T-helper 1 cell treated with Interleukin-12 subunit alpha and Interleukin-12 subunit beta and Interleukin-4 antibody, amounts not matched to agents 30 ng/mL and 1 ng/mL, for 36 hours (primary cell): Measurements from ENCODE around the gene LHFPL6. TPM values are rescaled to one million over a fixed set of nuclear protein-coding genes. Genes with fewer than 3 reads are reported as not detected.

Source experiments
- intact Hi-C: fragments of 100-400 bp; cut with micrococcal nuclease; formaldehyde crosslinking; loops from one replicate; pipeline ENCODE4 v1.15.1; 2024
- total RNA-seq: library from RNA; stranded (reverse); gene quantifications from 2 replicates; pipeline ENCODE4 v1.2.3, GENCODE V29; 2022

LHFPL6 gene
- total RNA-seq, 1 donor from 2014 or later: 1.2 TPM

GRCh38 chr13:39596685-39597084, 6.3 kb downstream of the LHFPL6 start:
- intact Hi-C loops: no loop called here

GRCh38 chr13:39596176-39596575, 6.8 kb downstream of the LHFPL6 start:
- intact Hi-C loops: no loop called here

GRCh38 chr13:39590466-39591036, 12.4 kb downstream of the LHFPL6 start:
- intact Hi-C loops: no loop called here

- intact Hi-C loops: no loop called here
Measured at GRCh38 chr13:39588384-39588783, 14.6 kb downstream of the LHFPL6 start.

GRCh38 chr13:39587939-39588338, 15.1 kb downstream of the LHFPL6 start:
- intact Hi-C loops: no loop called here

- intact Hi-C loops: no loop called here
Measured at GRCh38 chr13:39586958-39587605, 15.9 kb downstream of the LHFPL6 start.

GRCh38 chr13:39586151-39586550, 16.8 kb downstream of the LHFPL6 start:
- intact Hi-C loops: no loop called here

GRCh38 chr13:39585219-39585618, 17.8 kb downstream of the LHFPL6 start:
- intact Hi-C loops: no loop called here

- intact Hi-C loops: no loop called here
Measured at GRCh38 chr13:39580881-39581575, 22.0 kb downstream of the LHFPL6 start.

GRCh38 chr13:39578821-39579291, 24.1 kb downstream of the LHFPL6 start:
- intact Hi-C loops: no loop called here

- intact Hi-C loops: no loop called here
Measured at GRCh38 chr13:39577838-39578491, 25.0 kb downstream of the LHFPL6 start.

- intact Hi-C loops: no loop called here
Measured at GRCh38 chr13:39577203-39577602, 25.8 kb downstream of the LHFPL6 start.

GRCh38 chr13:39575641-39576238, 27.3 kb downstream of the LHFPL6 start:
- intact Hi-C loops: no loop called here

- intact Hi-C loops: no loop called here
Measured at GRCh38 chr13:39571502-39572092, 31.4 kb downstream of the LHFPL6 start.

GRCh38 chr13:39567569-39567968, 35.4 kb downstream of the LHFPL6 start:
- intact Hi-C loops: no loop called here

- intact Hi-C loops: no loop called here
Measured at GRCh38 chr13:39566216-39566869, 36.6 kb downstream of the LHFPL6 start.

- intact Hi-C loops: no loop called here
Measured at GRCh38 chr13:39565036-39565949, 37.7 kb downstream of the LHFPL6 start.

GRCh38 chr13:39563470-39563735, 39.6 kb downstream of the LHFPL6 start:
- intact Hi-C loops: no loop called here

- intact Hi-C loops: no loop called here
Measured at GRCh38 chr13:39561971-39562370, 41.0 kb downstream of the LHFPL6 start.

GRCh38 chr13:39559847-39560246, 43.1 kb downstream of the LHFPL6 start:
- intact Hi-C loops: no loop called here
